GM21619 (cell line): Measurements from ENCODE around the gene NISCH.

Experiments used
- ATAC-seq: cut with Tn5 transposase; IDR thresholded peaks from one replicate; pipeline ENCODE4 v1.9.1; 2021; ENCODE audit not compliant: unreplicated experiment

The NISCH gene

DNA sequence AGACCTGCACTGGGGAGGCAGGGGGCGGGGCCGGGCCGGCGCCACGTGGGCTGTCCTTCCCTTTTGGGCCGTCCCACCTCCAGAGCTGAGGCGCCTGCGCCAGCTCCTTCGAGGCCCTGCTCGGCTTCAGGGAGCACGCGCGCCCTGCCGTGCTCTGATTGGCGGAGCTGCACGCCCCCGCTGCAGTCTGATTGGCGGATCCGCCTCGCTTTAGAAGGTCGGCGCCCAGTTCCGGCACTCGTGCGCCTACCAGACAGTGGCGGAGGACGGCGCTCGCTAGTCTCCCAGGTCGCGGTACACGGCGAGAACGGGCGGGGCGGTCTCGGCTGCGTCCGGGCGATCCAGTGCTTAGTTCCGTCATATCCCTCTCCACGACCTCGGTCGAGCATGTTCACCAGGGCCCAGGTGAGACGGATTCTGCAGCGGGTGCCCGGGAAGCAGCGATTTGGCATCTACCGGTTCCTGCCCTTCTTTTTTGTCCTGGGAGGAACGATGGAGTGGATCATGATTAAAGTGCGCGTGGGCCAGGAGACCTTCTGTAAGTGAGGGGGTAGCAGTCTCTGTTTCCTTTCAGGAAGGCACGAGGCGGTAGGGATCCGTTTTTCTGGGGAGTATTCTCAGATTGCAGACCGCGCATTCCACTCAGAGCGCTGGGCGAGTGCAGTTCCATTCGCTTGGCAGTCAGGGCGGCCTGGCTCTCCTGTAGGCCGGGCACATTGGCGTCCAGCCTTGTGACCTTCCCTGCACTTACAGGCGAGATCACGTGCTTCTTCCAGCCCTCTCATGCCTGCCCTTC, 81.2 kb downstream of the NISCH start, which contains the start of gene UQCC5:
Gene UQCC5 (plus strand): TSS at position 237 of the 796 bp plus-strand sequence. CDS start 151 bp downstream, at position 388.
- ATAC-seq: peak; percentile 75

DNA sequence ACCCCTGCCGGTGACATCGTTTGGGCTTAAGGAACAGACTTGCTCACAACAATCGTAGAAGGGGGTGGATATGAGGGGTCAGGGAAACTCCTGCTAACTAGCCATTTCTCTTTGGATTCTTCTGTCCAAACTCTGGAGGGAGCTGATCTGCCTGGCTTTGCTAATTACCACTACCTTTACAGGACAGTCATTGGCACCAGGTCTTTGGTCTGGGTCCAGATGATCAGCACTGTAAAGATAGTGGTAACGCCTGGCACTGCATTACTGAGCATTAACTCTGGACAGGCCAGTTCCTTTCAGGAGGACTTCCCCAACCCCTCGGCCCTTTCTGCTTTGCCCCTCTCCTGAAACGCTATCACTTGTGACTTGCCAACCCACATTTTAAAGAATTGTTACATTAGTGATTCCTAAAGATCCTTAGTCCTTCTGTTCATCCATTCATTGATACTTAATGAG, 81.8 kb downstream of the NISCH start:
- no peak for ATAC-seq

DNA sequence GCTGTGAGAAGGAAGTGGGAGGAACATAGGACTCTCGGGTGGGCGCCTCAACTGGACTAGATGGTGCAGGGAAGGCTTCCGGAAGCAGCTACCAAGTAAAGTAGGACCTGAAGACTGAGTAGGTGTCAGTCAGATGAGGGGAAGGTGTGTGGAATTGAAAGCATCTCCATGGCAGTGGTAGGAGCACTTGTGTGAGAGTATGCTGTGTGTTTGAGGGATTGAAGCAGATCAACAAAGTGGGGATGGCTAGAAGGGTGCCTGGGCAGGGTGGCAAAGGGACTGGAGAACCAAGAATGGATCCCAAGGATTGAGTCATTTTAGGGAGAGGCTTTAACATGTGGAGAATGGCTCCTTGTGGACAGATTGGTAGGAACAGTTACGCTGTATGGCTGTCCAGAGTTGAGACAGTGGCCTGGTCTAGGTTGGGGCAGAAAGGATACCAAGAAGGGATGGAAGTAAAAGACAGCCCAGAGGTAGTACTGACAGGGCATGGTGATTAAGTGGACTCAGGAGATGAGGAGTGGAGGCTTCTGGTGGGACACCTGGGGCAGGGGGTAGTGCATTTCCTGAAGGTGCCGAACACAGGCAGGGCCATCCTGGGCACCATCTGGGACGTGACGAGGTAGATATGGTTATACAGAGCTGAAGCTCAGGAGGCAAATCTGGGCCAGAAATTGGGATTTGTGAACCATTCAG, 82.5 kb downstream of the NISCH start:
- ATAC-seq: no peak

- no peak for ATAC-seq
These were observed 83.7 kb downstream of the NISCH start for GRCh38 chr3:52539010-52539653.

DNA sequence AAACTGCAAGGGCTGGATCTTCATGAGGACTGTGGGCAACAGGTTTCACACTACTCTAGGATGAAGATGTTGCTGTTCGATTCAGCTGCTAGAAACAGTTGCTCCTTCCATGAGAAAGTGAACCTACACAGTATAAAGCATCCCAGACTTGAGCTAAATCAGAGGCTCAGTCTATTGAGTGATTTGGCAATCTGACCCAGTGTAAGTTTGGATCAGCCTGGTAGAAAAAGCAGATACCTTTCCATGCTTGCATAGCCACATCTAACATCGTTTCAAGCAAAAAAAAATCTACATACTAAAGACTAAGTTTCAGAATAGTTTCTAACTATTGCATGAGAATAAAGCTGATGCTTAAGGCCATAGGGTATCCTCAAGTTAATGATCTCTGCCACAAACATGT, 85.6 kb downstream of the NISCH start:
- ATAC-seq: no peak
